Smooth muscle cell (in vitro differentiated cells): ENCODE data around the gene SMIM26. TPM values are rescaled to one million over a fixed set of nuclear protein-coding genes. Genes with fewer than 3 reads are reported as not detected.

Experiments
- DNase-seq: peaks from one replicate; lab custom pipeline; 2025; ENCODE audit not compliant: unreplicated experiment; lab: John Stamatoyannopoulos, UW
- H2AFZ ChIP-seq: fragments of 200-600 bp; sonication (generic); 2 replicates; pipeline ENCODE4 v1.6.0; 2016; ENCODE audit warnings: antibody characterized with exemption, low read depth, mild to moderate bottlenecking
- H3F3A ChIP-seq: fragments of 200-600 bp; sonication (generic); 2 replicates; pipeline ENCODE4 v1.6.0; 2017; ENCODE audit warnings: antibody characterized with exemption, low read depth
- H3K27ac ChIP-seq: fragments of 200-600 bp; sonication (generic); 2 replicates; pipeline ENCODE4 v1.5.1; 2016; ENCODE audit warnings: low read depth, mild to moderate bottlenecking
- H3K27me3 ChIP-seq: fragments of 200-600 bp; sonication (generic); 2 replicates; pipeline ENCODE4 v1.6.1; 2016; ENCODE audit warnings: low read depth, mild to moderate bottlenecking
- H3K36me3 ChIP-seq: fragments of 200-600 bp; sonication (generic); 2 replicates; pipeline ENCODE4 v1.5.1; 2016; ENCODE audit warnings: low read depth
- H3K4me1 ChIP-seq: fragments of 200-600 bp; sonication (generic); 2 replicates; pipeline ENCODE4 v1.5.1; 2016; ENCODE audit warnings: low read depth
- H3K4me2 ChIP-seq: fragments of 200-600 bp; sonication (generic); 2 replicates; pipeline ENCODE4 v1.6.0; 2016; ENCODE audit warnings: mild to moderate bottlenecking
- H3K4me3 ChIP-seq: fragments of 200-600 bp; sonication (generic); 2 replicates; pipeline ENCODE4 v1.5.1; 2016; ENCODE audit warnings: mild to moderate bottlenecking
- H3K79me2 ChIP-seq: fragments of 200-600 bp; sonication (generic); 2 replicates; pipeline ENCODE4 v1.6.0; 2016; ENCODE audit warnings: low read depth, mild to moderate bottlenecking
- H3K9ac ChIP-seq: fragments of 200-600 bp; sonication (generic); 2 replicates; pipeline ENCODE4 v1.6.0; 2016; ENCODE audit warnings: low read depth
- H3K9me3 ChIP-seq: fragments of 200-600 bp; sonication (generic); replicated peaks from 2 replicates; pipeline ENCODE4 v1.5.1; 2016; ENCODE audit warnings: low read depth
- H4K20me1 ChIP-seq: fragments of 200-600 bp; sonication (generic); 2 replicates; pipeline ENCODE4 v1.6.0; 2016; ENCODE audit warnings: low read depth
- WGBS: methylation state at CpG from one replicate; pipeline ENCODE4 v1.1.7; 2016; ENCODE audit warnings: low lambda C conversion rate; 5-methylcytosine and 5-hydroxymethylcytosine counted together
- polyA plus RNA-seq: library from polyadenylated mRNA; unstranded; fragments of >200 nt; fragmentation: Nextera tagmentation; extraction: Ambion mirVana; gene quantifications from 2 replicates; pipeline ENCODE4 v1.2.1, GENCODE V29; 2016
- total RNA-seq: library from RNA; depleted of rRNA; stranded (reverse); fragments of >200 nt; gene quantifications from 2 replicates; pipeline ENCODE4 v1.2.3, GENCODE V29; 2014
- TF ChIP-seq, protein P1 (sequence below): fragments of 200-600 bp; sonication (generic); IDR thresholded peaks from 2 replicates; pipeline ENCODE4 v1.5.1; 2017; ENCODE audit warnings: borderline replicate concordance, mild to moderate bottlenecking, antibody characterized with exemption; ENCODE audit not compliant: insufficient read depth, poor library complexity, severe bottlenecking

The SMIM26 gene
- total and polyA plus RNA-seq, 2 experiments from 2014 or later, result 71.8 to 161 TPM

DNA sequence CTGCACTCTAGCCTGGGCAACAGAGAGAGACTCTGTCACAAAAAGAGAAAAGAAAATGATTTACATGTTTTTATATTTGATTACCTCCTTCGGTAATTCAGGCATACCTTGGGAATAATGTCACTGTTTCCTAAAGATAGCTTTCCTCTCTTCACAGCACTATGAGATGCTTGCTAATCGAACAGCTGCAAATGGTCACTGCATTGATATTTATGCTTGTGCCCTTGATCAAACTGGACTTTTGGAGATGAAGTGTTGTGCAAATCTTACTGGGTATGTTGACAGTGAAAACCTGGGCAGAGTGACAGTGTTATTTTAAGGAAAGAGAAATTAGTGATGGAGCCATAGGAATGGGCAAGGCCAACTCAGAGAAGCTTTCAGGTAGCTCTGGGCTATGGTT is 39.9 kb upstream of the SMIM26 start:
- Histone ChIP-seq H3K27me3 (no peaks in the 10 kb centered on the region), H3K4me3 (no peak overlapping the region), H3F3A (no peaks in the 10 kb centered on the region), H3K36me3 (peaks cover 23% of the 10 kb centered on the region), H2AFZ (no peak overlapping the region), H3K4me2 (no peak overlapping the region), H3K9ac (no peak overlapping the region), H3K4me1 (no peaks in the 10 kb centered on the region), H3K9me3 (no peaks in the 10 kb centered on the region), H3K79me2 (no peaks in the 10 kb centered on the region), H4K20me1 (no peaks in the 10 kb centered on the region), H3K27ac (no peak overlapping the region)
- TF ChIP-seq, protein P1, sequence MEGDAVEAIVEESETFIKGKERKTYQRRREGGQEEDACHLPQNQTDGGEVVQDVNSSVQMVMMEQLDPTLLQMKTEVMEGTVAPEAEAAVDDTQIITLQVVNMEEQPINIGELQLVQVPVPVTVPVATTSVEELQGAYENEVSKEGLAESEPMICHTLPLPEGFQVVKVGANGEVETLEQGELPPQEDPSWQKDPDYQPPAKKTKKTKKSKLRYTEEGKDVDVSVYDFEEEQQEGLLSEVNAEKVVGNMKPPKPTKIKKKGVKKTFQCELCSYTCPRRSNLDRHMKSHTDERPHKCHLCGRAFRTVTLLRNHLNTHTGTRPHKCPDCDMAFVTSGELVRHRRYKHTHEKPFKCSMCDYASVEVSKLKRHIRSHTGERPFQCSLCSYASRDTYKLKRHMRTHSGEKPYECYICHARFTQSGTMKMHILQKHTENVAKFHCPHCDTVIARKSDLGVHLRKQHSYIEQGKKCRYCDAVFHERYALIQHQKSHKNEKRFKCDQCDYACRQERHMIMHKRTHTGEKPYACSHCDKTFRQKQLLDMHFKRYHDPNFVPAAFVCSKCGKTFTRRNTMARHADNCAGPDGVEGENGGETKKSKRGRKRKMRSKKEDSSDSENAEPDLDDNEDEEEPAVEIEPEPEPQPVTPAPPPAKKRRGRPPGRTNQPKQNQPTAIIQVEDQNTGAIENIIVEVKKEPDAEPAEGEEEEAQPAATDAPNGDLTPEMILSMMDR, result no peak
- WGBS, result 99% methylated on average over 2 of the region's 2 CpGs
- DNase-seq, result no peak

DNA sequence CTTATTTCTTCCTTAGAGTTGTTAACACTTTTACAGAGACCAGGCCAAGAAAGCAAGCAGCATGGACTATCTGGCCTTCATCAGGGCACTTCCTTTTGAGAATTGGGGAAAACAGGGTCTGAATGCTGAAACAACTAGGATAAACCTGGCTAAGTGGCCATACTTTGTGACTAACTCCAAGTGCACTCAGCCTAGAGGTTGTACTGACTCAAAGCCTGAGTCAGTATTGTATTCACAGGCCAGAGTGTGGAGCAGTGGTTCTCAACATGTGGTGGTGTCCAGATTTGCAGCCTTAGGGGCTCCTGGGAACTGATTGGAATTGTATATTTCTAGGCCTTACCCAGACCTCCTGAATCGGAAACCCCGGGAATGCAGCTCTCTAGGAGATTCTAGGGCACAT is 39.4 kb upstream of the SMIM26 start:
- no peaks in the 10 kb centered on the region for H3K9me3 ChIP-seq
- H3K27ac ChIP-seq, result no peak overlapping the region
- no peaks in the 10 kb centered on the region for H4K20me1 ChIP-seq
- TF ChIP-seq, protein P1, result no peak
- no peaks in the 10 kb centered on the region for H3K79me2 ChIP-seq
- H3K36me3 ChIP-seq, result peaks cover 27% of the 10 kb centered on the region
- no peak overlapping the region for H2AFZ ChIP-seq
- H3K9ac ChIP-seq, result no peak overlapping the region
- no peaks in the 10 kb centered on the region for H3K27me3 ChIP-seq
- H3K4me3 ChIP-seq, result no peak overlapping the region
- 100% methylated on average over 2 of the region's 2 CpGs for WGBS
- DNase-seq, result no peak
- no peak overlapping the region for H3K4me2 ChIP-seq
- H3K4me1 ChIP-seq, result no peaks in the 10 kb centered on the region
- no peaks in the 10 kb centered on the region for H3F3A ChIP-seq

DNA sequence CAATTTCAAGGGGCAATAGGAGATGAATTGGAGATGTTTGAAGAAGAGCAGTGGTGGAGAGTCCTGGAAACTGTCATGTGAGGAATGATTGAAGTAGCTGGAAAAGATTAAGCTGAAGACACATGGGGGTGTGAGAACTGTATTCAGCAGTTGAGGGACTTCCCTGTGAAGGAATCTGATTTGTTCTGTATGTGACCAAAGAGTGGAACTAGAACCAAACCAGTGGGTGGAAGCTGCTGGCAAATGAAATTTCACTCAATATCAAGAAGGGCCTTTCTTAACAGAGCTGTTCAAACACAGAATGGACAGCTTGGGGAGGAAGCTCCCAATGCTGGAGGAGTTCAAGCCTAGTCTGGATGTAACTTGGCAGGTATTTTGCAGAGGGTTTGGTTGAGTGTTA is 38.2 kb upstream of the SMIM26 start:
- H2AFZ ChIP-seq, result no peak overlapping the region
- DNase-seq, result no peak
- H3K4me2 ChIP-seq, result no peak overlapping the region
- no peaks in the 10 kb centered on the region for H3K4me1 ChIP-seq
- H3K27ac ChIP-seq, result no peak overlapping the region
- H3K4me3 ChIP-seq, result no peak overlapping the region
- H3K36me3 ChIP-seq, result peaks cover 37% of the 10 kb centered on the region
- no peaks in the 10 kb centered on the region for H3K9me3 ChIP-seq
- no peaks in the 10 kb centered on the region for H3K27me3 ChIP-seq
- H3K79me2 ChIP-seq, result no peaks in the 10 kb centered on the region
- TF ChIP-seq, protein P1, result no peak
- H4K20me1 ChIP-seq, result no peaks in the 10 kb centered on the region
- no peak overlapping the region for H3K9ac ChIP-seq
- no peaks in the 10 kb centered on the region for H3F3A ChIP-seq

DNA sequence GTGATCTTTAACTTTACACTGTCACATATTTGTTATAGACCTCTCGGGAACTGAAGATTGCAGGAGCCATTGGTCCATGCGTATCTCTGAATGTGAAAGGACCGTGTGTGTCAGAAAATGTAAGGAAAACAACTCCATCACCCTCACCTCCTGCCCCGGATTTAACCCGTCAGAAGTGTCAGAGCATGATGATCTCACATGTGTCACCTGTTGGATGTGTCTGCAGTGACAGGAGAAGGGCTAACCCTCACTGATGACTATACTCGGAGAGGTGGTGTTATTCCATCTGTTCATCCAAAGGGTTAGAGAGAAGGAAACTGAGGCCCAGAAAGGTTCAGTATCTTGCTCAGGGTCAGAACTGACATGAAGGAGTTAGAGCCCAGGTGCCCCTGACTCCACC is 34.6 kb upstream of the SMIM26 start:
- Histone ChIP-seq H3K4me3 (no peak overlapping the region), H2AFZ (no peak overlapping the region), H3K36me3 (peaks cover 32% of the 10 kb centered on the region), H3K4me1 (no peaks in the 10 kb centered on the region), H3K27ac (no peak overlapping the region), H3F3A (no peaks in the 10 kb centered on the region), H4K20me1 (no peaks in the 10 kb centered on the region), H3K79me2 (no peaks in the 10 kb centered on the region), H3K9ac (no peak overlapping the region), H3K9me3 (no peaks in the 10 kb centered on the region), H3K27me3 (no peaks in the 10 kb centered on the region), H3K4me2 (no peak overlapping the region)
- WGBS, result 88% methylated on average over 6 of the region's 6 CpGs
- TF ChIP-seq, protein P1, result no peak
- no peak for DNase-seq
